HEK293 (cell line): ENCODE measurements around the gene QPCT.

Experiments used
- CTCF ChIA-PET: fragments of 350-600 bp; formaldehyde crosslinking; extraction: SDS; loops from one replicate; lab custom pipeline; 2021; ENCODE audit warnings: antibody characterized with exemption; lab: Yijun Ruan, JAX
- POLR2A ChIA-PET: fragments of 300-600 bp; formaldehyde crosslinking; extraction: SDS; loops from one replicate; lab custom pipeline; 2020; ENCODE audit warnings: antibody characterized with exemption, inconsistent platforms; lab: Yijun Ruan, JAX
- H3K27ac ChIP-seq: fragments of 200-500 bp; sonication (Bioruptor generic); 2 replicates; pipeline ENCODE4 v1.5.1; 2014; ENCODE audit warnings: low read depth, low read length, control low read depth, inconsistent platforms; ENCODE audit errors: extremely low read depth
- H3K36me3 ChIP-seq, 2 experiments: fragments of 200-500 bp in 1 of 2; sonication (Bioruptor generic) in 1 of 2; 1 replicate in 1 of 2; 2 replicates in 1 of 2; pipeline ENCODE4 v1.5.1; 2014 to 2017; ENCODE audit warnings: inconsistent platforms in 2 of 2, low read length in 2 of 2; ENCODE audit not compliant: control insufficient read depth in 2 of 2, insufficient read depth in 1 of 2
- H3K4me1 ChIP-seq: fragments of 200-500 bp; sonication (Bioruptor generic); 2 replicates; pipeline ENCODE4 v1.5.1; 2014; ENCODE audit warnings: mild to moderate bottlenecking, low read length, inconsistent platforms; ENCODE audit not compliant: control insufficient read depth, insufficient read depth
- H3K4me3 ChIP-seq: 2 replicates; pipeline ENCODE4 v1.5.1; 2011; ENCODE audit warnings: low read depth, mild to moderate bottlenecking, control low read depth, low read length, moderate library complexity
- H3K9me3 ChIP-seq: fragments of 200-500 bp; sonication (Bioruptor generic); 2 replicates; pipeline ENCODE4 v1.5.1; 2014; ENCODE audit warnings: low read depth, low read length, inconsistent platforms; ENCODE audit not compliant: control insufficient read depth, insufficient read depth
- KLF1 ChIP-seq: fragments of 450-650 bp; formaldehyde crosslinking; IDR thresholded peaks from 2 replicates; pipeline ENCODE4 v1.5.1; 2016; ENCODE audit warnings: missing biosample characterization, missing genetic modification characterization
- MZF1 ChIP-seq: fragments of 450-650 bp; formaldehyde crosslinking; IDR thresholded peaks from 2 replicates; pipeline ENCODE4 v1.5.1; 2017; ENCODE audit warnings: missing biosample characterization, missing genetic modification characterization, borderline replicate concordance
- OVOL3 ChIP-seq: fragments of 450-650 bp; formaldehyde crosslinking; IDR thresholded peaks from 2 replicates; pipeline ENCODE4 v1.5.1; 2016; ENCODE audit warnings: missing biosample characterization, missing genetic modification characterization
- REPIN1 ChIP-seq: fragments of 450-650 bp; formaldehyde crosslinking; IDR thresholded peaks from 2 replicates; pipeline ENCODE4 v1.5.1; 2017; ENCODE audit warnings: missing biosample characterization, missing genetic modification characterization, low read depth
- SCRT1 ChIP-seq: fragments of 450-650 bp; formaldehyde crosslinking; IDR thresholded peaks from 2 replicates; pipeline ENCODE4 v1.5.1; 2016; ENCODE audit warnings: missing biosample characterization, missing genetic modification characterization, borderline replicate concordance
- SCRT2 ChIP-seq: fragments of 450-650 bp; formaldehyde crosslinking; IDR thresholded peaks from 2 replicates; pipeline ENCODE4 v1.5.1; 2016; ENCODE audit warnings: missing biosample characterization, missing genetic modification characterization
- SP2 ChIP-seq: fragments of 450-650 bp; formaldehyde crosslinking; IDR thresholded peaks from 2 replicates; pipeline ENCODE4 v1.5.1; 2016; ENCODE audit warnings: missing biosample characterization, missing genetic modification characterization
- YY1 ChIP-seq: fragments of 450-650 bp; formaldehyde crosslinking; IDR thresholded peaks from 2 replicates; pipeline ENCODE4 v1.5.1; 2018; ENCODE audit warnings: missing biosample characterization, missing genetic modification characterization
- ZBTB20 ChIP-seq: fragments of 450-650 bp; formaldehyde crosslinking; IDR thresholded peaks from 2 replicates; pipeline ENCODE4 v1.5.1; 2016; ENCODE audit warnings: missing biosample characterization, missing genetic modification characterization
- ZNF184 ChIP-seq: fragments of 450-650 bp; IDR thresholded peaks from 2 replicates; pipeline ENCODE4 v1.5.1; 2018; ENCODE audit warnings: missing biosample characterization, mild to moderate bottlenecking, missing genetic modification characterization
- ZNF274 ChIP-seq, 2 experiments: fragments of 200-500 bp in 1 of 2; fragments of 450-650 bp in 1 of 2; sonication (Bioruptor generic) in 1 of 2; formaldehyde crosslinking in 1 of 2; IDR thresholded peaks; 2 replicates each; pipeline versions ENCODE4 v1.5.1 to v1.6.1; 2014 to 2016; ENCODE audit warnings: borderline replicate concordance in 1 of 2, inconsistent platforms in 1 of 2, low read length in 1 of 2, missing biosample characterization in 1 of 2, missing genetic modification characterization in 1 of 2
- ZNF391 ChIP-seq: fragments of 450-650 bp; formaldehyde crosslinking; IDR thresholded peaks from 2 replicates; pipeline ENCODE4 v1.5.1; 2016; ENCODE audit warnings: low read depth, missing biosample characterization, missing genetic modification characterization, borderline replicate concordance
- ZNF394 ChIP-seq: fragments of 450-650 bp; formaldehyde crosslinking; IDR thresholded peaks from 2 replicates; pipeline ENCODE4 v1.5.1; 2016; ENCODE audit warnings: missing biosample characterization, missing genetic modification characterization, mild to moderate bottlenecking, moderate library complexity, borderline replicate concordance
- ZNF416 ChIP-seq: fragments of 450-650 bp; formaldehyde crosslinking; IDR thresholded peaks from 2 replicates; pipeline ENCODE4 v1.5.1; 2016; ENCODE audit warnings: missing biosample characterization, missing genetic modification characterization
- ZNF544 ChIP-seq: fragments of 450-650 bp; formaldehyde crosslinking; IDR thresholded peaks from 2 replicates; pipeline ENCODE4 v1.5.0; 2017; ENCODE audit warnings: missing biosample characterization, missing genetic modification characterization
- ZNF596 ChIP-seq: fragments of 450-650 bp; IDR thresholded peaks from 2 replicates; pipeline ENCODE4 v1.5.0; 2018; ENCODE audit warnings: missing biosample characterization, mild to moderate bottlenecking, missing genetic modification characterization, moderate library complexity
- ZNF664 ChIP-seq: fragments of 450-650 bp; formaldehyde crosslinking; IDR thresholded peaks from 2 replicates; pipeline ENCODE4 v1.5.1; 2016; ENCODE audit warnings: missing biosample characterization, missing genetic modification characterization
- ZSCAN16 ChIP-seq: fragments of 450-650 bp; formaldehyde crosslinking; IDR thresholded peaks from 2 replicates; pipeline ENCODE4 v1.5.1; 2016; ENCODE audit warnings: missing biosample characterization, missing genetic modification characterization
- ZSCAN23 ChIP-seq: fragments of 450-650 bp; formaldehyde crosslinking; IDR thresholded peaks from 2 replicates; pipeline ENCODE4 v1.5.1; 2016; ENCODE audit warnings: missing biosample characterization, missing genetic modification characterization
- TF ChIP-seq, protein P1 (sequence below): IDR thresholded peaks from 2 replicates; pipeline ENCODE4 v1.6.1; 2011; ENCODE audit warnings: mild to moderate bottlenecking, low read depth, low read length, borderline replicate concordance
- TF ChIP-seq, protein P2 (sequence below): fragments of 450-650 bp; formaldehyde crosslinking; IDR thresholded peaks from 2 replicates; pipeline ENCODE4 v1.5.1; 2016; ENCODE audit warnings: missing biosample characterization, missing genetic modification characterization
- TF ChIP-seq, protein P3 (sequence below): fragments of 450-650 bp; formaldehyde crosslinking; IDR thresholded peaks from 2 replicates; pipeline ENCODE4 v1.5.1; 2016; ENCODE audit warnings: missing biosample characterization, missing genetic modification characterization
- TF ChIP-seq, protein P4 (sequence below): fragments of 450-650 bp; formaldehyde crosslinking; IDR thresholded peaks from 2 replicates; pipeline ENCODE4 v1.5.1; 2016; ENCODE audit warnings: missing biosample characterization, missing genetic modification characterization
- TF ChIP-seq, protein P5 (sequence below): fragments of 450-650 bp; formaldehyde crosslinking; IDR thresholded peaks from 2 replicates; pipeline ENCODE4 v1.5.1; 2016; ENCODE audit warnings: missing biosample characterization, missing genetic modification characterization

The QPCT gene

DNA sequence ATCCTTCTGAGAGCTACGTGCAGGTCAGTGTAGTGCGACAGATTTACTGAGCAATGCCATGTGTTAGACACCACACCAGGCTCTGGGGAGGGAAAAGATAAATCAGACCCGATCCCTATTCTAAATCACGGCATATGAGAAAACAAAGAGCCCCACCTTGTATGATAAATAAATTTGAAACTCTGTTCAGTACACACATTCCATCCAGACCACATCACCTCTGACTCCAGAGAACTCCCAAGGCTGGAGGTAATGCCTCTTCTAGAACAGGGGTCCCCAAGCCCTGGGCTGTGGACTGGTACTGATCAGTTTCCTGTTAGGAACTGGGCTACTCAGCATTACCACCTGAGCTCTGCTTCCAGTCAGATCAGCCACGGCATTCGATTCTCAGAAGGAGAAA, 77.3 kb downstream of the QPCT start (continued):
- TF ChIP-seq ZNF274 (IDR thresholded peaks at IDR 0.05; ENCODE audit: low read length) (no peak), ZNF274 (tag by site-specific recombination; IDR thresholded peaks at IDR 0.05; ENCODE audit: borderline replicate concordance) (no peak), KLF1 (tag by site-specific recombination) (no peak), MZF1 (tag by site-specific recombination) (no peak), ZNF391 (tag by site-specific recombination) (no peak), ZBTB20 (tag by site-specific recombination) (no peak), SCRT2 (tag by site-specific recombination) (no peak)
- TF ChIP-seq, protein P1, sequence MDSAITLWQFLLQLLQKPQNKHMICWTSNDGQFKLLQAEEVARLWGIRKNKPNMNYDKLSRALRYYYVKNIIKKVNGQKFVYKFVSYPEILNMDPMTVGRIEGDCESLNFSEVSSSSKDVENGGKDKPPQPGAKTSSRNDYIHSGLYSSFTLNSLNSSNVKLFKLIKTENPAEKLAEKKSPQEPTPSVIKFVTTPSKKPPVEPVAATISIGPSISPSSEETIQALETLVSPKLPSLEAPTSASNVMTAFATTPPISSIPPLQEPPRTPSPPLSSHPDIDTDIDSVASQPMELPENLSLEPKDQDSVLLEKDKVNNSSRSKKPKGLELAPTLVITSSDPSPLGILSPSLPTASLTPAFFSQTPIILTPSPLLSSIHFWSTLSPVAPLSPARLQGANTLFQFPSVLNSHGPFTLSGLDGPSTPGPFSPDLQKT: no peak

DNA sequence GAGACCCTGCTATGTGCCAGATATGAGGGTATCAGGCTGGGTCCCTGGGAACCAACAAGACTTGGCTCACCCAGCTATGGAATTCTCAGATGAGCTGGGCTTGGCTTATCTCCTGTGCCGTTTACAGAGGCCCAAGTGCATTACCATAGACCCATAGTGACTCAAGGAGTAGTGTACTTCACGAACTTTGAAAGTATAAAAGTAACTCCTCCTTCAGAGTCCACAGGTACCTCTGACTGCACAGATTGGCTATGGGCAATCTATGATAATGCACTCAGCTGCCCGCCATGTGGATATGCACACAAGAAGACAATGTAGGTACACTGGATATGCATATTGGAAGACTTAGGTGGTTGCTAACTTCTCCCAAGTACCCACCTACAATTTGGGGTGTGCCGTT, 78.4 kb downstream of the QPCT start:
- Histone ChIP-seq H3K9me3 (no peaks in the 10 kb centered on the region), H3K27ac (no peak overlapping the region), H3K4me1 (no peaks in the 10 kb centered on the region), H3K4me3 (no peak overlapping the region), H3K36me3 (no peaks in the 10 kb centered on the region)
- TF ChIP-seq ZNF416 (tag by site-specific recombination): no peak
- TF ChIP-seq REPIN1 (tag by site-specific recombination): no peak
- TF ChIP-seq, protein P2, sequence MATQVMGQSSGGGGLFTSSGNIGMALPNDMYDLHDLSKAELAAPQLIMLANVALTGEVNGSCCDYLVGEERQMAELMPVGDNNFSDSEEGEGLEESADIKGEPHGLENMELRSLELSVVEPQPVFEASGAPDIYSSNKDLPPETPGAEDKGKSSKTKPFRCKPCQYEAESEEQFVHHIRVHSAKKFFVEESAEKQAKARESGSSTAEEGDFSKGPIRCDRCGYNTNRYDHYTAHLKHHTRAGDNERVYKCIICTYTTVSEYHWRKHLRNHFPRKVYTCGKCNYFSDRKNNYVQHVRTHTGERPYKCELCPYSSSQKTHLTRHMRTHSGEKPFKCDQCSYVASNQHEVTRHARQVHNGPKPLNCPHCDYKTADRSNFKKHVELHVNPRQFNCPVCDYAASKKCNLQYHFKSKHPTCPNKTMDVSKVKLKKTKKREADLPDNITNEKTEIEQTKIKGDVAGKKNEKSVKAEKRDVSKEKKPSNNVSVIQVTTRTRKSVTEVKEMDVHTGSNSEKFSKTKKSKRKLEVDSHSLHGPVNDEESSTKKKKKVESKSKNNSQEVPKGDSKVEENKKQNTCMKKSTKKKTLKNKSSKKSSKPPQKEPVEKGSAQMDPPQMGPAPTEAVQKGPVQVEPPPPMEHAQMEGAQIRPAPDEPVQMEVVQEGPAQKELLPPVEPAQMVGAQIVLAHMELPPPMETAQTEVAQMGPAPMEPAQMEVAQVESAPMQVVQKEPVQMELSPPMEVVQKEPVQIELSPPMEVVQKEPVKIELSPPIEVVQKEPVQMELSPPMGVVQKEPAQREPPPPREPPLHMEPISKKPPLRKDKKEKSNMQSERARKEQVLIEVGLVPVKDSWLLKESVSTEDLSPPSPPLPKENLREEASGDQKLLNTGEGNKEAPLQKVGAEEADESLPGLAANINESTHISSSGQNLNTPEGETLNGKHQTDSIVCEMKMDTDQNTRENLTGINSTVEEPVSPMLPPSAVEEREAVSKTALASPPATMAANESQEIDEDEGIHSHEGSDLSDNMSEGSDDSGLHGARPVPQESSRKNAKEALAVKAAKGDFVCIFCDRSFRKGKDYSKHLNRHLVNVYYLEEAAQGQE (tag by site-specific recombination): no peak
- no peak for TF ChIP-seq ZNF394 (tag by site-specific recombination)
- no peak for TF ChIP-seq SCRT1
- TF ChIP-seq ZNF544 (tag by site-specific recombination): no peak
- TF ChIP-seq, protein P3, sequence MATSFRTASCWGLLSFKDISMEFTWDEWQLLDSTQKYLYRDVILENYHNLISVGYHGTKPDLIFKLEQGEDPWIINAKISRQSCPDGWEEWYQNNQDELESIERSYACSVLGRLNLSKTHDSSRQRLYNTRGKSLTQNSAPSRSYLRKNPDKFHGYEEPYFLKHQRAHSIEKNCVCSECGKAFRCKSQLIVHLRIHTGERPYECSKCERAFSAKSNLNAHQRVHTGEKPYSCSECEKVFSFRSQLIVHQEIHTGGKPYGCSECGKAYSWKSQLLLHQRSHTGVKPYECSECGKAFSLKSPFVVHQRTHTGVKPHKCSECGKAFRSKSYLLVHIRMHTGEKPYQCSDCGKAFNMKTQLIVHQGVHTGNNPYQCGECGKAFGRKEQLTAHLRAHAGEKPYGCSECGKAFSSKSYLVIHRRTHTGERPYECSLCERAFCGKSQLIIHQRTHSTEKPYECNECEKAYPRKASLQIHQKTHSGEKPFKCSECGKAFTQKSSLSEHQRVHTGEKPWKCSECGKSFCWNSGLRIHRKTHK: no peak
- no peak for TF ChIP-seq OVOL3 (tag by site-specific recombination)
- TF ChIP-seq, protein P4, sequence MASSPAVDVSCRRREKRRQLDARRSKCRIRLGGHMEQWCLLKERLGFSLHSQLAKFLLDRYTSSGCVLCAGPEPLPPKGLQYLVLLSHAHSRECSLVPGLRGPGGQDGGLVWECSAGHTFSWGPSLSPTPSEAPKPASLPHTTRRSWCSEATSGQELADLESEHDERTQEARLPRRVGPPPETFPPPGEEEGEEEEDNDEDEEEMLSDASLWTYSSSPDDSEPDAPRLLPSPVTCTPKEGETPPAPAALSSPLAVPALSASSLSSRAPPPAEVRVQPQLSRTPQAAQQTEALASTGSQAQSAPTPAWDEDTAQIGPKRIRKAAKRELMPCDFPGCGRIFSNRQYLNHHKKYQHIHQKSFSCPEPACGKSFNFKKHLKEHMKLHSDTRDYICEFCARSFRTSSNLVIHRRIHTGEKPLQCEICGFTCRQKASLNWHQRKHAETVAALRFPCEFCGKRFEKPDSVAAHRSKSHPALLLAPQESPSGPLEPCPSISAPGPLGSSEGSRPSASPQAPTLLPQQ: no peak
- no peak for TF ChIP-seq MZF1 (tag by site-specific recombination)
- TF ChIP-seq ZSCAN16 (tag by site-specific recombination): no peak
- TF ChIP-seq SP2: no peak
- TF ChIP-seq ZNF664 (tag by site-specific recombination): no peak
- TF ChIP-seq ZNF184 (tag by site-specific recombination): no peak
- TF ChIP-seq YY1 (tag by site-specific recombination): no peak
- no peak for TF ChIP-seq ZSCAN23 (tag by site-specific recombination)
- TF ChIP-seq ZNF596 (tag by site-specific recombination): no peak
- TF ChIP-seq, protein P5, sequence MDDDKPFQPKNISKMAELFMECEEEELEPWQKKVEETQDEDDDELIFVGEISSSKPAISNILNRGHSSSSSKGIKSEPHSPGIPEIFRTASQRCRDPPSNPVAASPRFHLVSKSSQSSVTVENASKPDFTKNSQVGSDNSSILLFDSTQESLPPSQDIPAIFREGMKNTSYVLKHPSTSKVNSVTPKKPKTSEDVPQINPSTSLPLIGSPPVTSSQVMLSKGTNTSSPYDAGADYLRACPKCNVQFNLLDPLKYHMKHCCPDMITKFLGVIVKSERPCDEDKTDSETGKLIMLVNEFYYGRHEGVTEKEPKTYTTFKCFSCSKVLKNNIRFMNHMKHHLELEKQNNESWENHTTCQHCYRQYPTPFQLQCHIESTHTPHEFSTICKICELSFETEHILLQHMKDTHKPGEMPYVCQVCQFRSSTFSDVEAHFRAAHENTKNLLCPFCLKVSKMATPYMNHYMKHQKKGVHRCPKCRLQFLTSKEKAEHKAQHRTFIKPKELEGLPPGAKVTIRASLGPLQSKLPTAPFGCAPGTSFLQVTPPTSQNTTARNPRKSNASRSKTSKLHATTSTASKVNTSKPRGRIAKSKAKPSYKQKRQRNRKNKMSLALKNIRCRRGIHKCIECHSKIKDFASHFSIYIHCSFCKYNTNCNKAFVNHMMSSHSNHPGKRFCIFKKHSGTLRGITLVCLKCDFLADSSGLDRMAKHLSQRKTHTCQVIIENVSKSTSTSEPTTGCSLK (tag by site-specific recombination): no peak
- POLR2A ChIA-PET: no interaction called here
- CTCF ChIA-PET: interaction anchor here (0.8 kb wide), 1 partner anchor 8 kb away, joined by 4 read pairs; no protein-coding TSS in a partner anchor
